Pancreas (tissue), 10 donors: ENCODE data around the gene SPATA13. TPM values are rescaled to one million over a fixed set of nuclear protein-coding genes. Genes with fewer than 3 reads are reported as not detected.

Experiments
- ATAC-seq, 4 donors: fragments of 200-7000 bp; cut with Tn5 transposase; one replicate each; pipeline versions ENCODE4 v1.8.0 to v1.9.1; 2020; ENCODE audit warnings: mild to moderate bottlenecking in 4 of 4, moderate library complexity in 4 of 4
- DNase-seq, 6 donors: peaks; one replicate each; pipeline ENCODE4 v3.0.0-alpha.2; 2020
- FAIRE-seq: peaks from 2 replicates; lab custom pipeline; 2012; peaks lifted over from hg19 to GRCh38; lab: Jason Lieb, UNC
- H3K27ac ChIP-seq, 4 donors: fragments of 200-600 bp; sonication (generic); 1 replicate in 3 of 4; 2 replicates in 1 of 4; pipeline versions ENCODE4 v1.5.0 to v1.8.0; 2020
- H3K27me3 ChIP-seq, 4 donors: fragments of 200-600 bp; one replicate each; pipeline ENCODE4 v1.8.0; 2021
- H3K36me3 ChIP-seq, 3 donors: fragments of 200-600 bp; sonication (generic) in 1 of 3; one replicate each; pipeline versions ENCODE4 v1.5.0 to v1.8.0; 2020 to 2021
- H3K4me1 ChIP-seq, 3 donors: fragments of 200-600 bp; one replicate each; pipeline ENCODE4 v1.8.0; 2021
- H3K4me3 ChIP-seq, 4 donors: fragments of 200-600 bp; sonication (generic) in 2 of 4; one replicate each; pipeline versions ENCODE4 v1.5.0 to v1.8.0; 2020 to 2021
- H3K9me3 ChIP-seq, 4 donors: fragments of 200-600 bp; one replicate each; pipeline ENCODE4 v1.8.0; 2021
- WGBS, 2 donors: extraction: QIAGEN DNeasy Blood & Tissue Kit; methylation state at CpG; one replicate each; pipeline ENCODE4 v1.1.7; 2013; 5-methylcytosine and 5-hydroxymethylcytosine counted together
- intact Hi-C, 3 donors: fragments of 100-400 bp; cut with DNase I; formaldehyde crosslinking; loops; one replicate each; pipeline versions ENCODE4 v1.11.1 to v1.14.2; 2022
- polyA plus RNA-seq, 2 donors: library from polyadenylated mRNA; stranded (reverse); fragments of 200-250 nt; gene quantifications; one replicate each; pipeline ENCODE4 v1.2.3, GENCODE V29; 2013
- total RNA-seq, 6 donors: library from RNA; stranded (reverse); fragmentation: NEBNext Ultra II Directional in 4 of 6; extraction: Animal tissue kit (Norgen Biotek cat#: 25700) in 4 of 6; gene quantifications; one replicate each; pipeline versions ENCODE4 v1.2.1 to v1.2.4, GENCODE V29; 2021 to 2023
- TF ChIP-seq, protein P1 (sequence below), 4 donors: fragments of 200-600 bp; sonication (generic) in 3 of 4; IDR thresholded peaks; one replicate each; pipeline versions ENCODE4 v1.5.0 to v1.8.0; 2021; ENCODE audit warnings: antibody characterized with exemption in 4 of 4
- donor health status: healthy with polysubstance abuse.
- donor health status: DM: no; HTN: no; CAD: no; lungs with moderate emphysema.
- donor health status: DM: no; HTN: no; CAD: no.
- donor health status: control.
- donor health status: control.
- donor health status: Bipolar disorder and iron deficiency.
- donor health status: DM: yes; HTN: yes; CAD: no.
- donor health status: DM: no; HTN: no; CAD: no.
- donor health status: DM: no; HTN: no; CAD: no.
- donor health status: DM: yes; HTN: yes; CAD: no.

SPATA13 gene
- total and polyA plus RNA-seq, 8 donors, result 38.1 to 71.2 (median 53.9) TPM

DNA sequence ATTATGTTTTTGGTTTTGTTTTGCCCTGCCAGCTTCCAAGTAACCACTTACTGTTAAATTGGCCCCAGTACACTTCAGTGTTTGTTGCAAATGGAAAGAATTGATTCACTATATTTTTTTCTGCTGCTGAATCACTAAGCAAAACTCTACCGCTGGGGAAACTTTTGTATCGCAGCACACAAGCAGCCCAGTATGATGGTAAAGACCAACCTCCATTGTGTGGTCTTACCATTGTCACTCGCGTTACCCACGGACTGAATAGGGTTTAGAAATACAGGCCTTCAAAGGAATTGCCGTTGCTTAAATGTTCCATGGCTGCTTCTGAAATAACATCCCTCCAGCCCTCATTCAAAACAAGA lies 7.9 kb downstream of the SPATA13 start:
- Histone ChIP-seq H3K27me3 (no peaks in the 10 kb centered on the region), H3K36me3 (peaks cover 0 to 23% (median 0%) of the 10 kb centered on the region in 3 donors), H3K4me3 (no peak overlapping the region), H3K27ac (peak overlapping the region; percentile 28 to 99 (median 59)), H3K4me1 (peaks cover 64 to 80% (median 67%) of the 10 kb centered on the region in 3 donors), H3K9me3 (no peaks in the 10 kb centered on the region)
- 18 to 21% methylated on average over 6 of the region's 6 CpGs for WGBS, 2 donors
- no peak for FAIRE-seq
- TF ChIP-seq, protein P1, sequence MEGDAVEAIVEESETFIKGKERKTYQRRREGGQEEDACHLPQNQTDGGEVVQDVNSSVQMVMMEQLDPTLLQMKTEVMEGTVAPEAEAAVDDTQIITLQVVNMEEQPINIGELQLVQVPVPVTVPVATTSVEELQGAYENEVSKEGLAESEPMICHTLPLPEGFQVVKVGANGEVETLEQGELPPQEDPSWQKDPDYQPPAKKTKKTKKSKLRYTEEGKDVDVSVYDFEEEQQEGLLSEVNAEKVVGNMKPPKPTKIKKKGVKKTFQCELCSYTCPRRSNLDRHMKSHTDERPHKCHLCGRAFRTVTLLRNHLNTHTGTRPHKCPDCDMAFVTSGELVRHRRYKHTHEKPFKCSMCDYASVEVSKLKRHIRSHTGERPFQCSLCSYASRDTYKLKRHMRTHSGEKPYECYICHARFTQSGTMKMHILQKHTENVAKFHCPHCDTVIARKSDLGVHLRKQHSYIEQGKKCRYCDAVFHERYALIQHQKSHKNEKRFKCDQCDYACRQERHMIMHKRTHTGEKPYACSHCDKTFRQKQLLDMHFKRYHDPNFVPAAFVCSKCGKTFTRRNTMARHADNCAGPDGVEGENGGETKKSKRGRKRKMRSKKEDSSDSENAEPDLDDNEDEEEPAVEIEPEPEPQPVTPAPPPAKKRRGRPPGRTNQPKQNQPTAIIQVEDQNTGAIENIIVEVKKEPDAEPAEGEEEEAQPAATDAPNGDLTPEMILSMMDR (IDR thresholded peaks at IDR 0.05), result no peak
- intact Hi-C loops, result loop anchor here (10.0 kb wide), 2 partner anchors 46 to 94 kb away; no protein-coding TSS in a partner anchor
- ATAC-seq, result peak in 2 of 4 donors; percentile 19 to 22
- no peak for DNase-seq

DNA sequence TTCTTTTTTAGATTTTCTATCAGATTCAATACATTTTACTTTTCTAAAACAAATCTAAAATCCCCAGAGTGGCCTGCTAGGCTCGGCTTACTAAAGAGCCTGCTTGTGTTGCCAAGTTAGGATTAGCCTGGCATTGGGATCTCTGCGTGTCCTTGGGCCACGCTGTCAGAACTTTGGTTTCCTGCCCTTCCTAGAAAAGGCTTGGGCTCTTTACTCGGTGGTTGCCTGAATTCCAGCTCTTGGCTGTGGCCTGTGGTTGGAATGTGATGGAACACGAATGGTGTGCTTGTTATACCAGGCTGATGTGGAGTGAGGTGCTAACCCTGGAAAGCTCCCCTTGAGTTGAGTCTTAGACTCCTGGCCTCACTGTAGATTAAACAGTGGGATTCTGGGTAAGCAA lies 8.5 kb downstream of the SPATA13 start:
- Histone ChIP-seq H3K27me3 (no peaks in the 10 kb centered on the region), H3K36me3 (peaks cover 0 to 23% (median 0%) of the 10 kb centered on the region in 3 donors), H3K4me3 (no peak overlapping the region), H3K9me3 (no peaks in the 10 kb centered on the region), H3K4me1 (peaks cover 64 to 79% (median 71%) of the 10 kb centered on the region in 3 donors), H3K27ac (peak overlapping the region; percentile 28 to 99 (median 59))
- intact Hi-C loops, result loop anchor here (10.0 kb wide), 2 partner anchors 46 to 94 kb away; no protein-coding TSS in a partner anchor
- FAIRE-seq, result no peak
- 12 to 19% methylated on average over 5 of the region's 5 CpGs for WGBS, 2 donors
- DNase-seq, result peak in 3 of 6 donors; percentile 73 to 74 (median 74)
- TF ChIP-seq, protein P1 (IDR thresholded peaks at IDR 0.05), result no peak
- ATAC-seq, result peak; percentile 60 to 82 (median 66)

DNA sequence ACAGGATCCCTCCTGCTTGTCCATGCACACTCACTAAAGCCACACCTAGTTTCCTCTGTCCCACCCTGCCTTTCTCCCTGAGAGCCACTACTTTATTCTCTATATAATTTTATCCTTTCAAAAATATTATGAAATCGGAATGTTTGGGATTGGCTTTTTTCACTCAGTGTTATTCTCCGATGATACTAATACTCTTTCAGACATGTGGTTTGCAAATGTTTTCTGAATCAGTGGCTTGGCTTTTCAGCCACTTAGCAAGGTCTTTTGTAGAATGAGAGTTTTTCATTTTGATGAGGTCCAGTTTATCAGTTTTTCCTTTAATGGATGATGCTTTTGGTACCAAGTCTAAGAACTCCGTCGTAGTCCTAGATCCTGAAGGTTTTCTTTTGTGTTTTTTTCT lies 11.6 kb downstream of the SPATA13 start:
- Histone ChIP-seq H3K4me3 (no peak overlapping the region), H3K9me3 (no peaks in the 10 kb centered on the region), H3K27me3 (no peaks in the 10 kb centered on the region), H3K36me3 (peaks cover 0 to under 1% (median 0%) of the 10 kb centered on the region in 3 donors), H3K4me1 (peaks cover 82 to 92% (median 90%) of the 10 kb centered on the region in 3 donors), H3K27ac (peak overlapping the region in 2 of 4 donors; percentile 80 to 99)
- 86 to 94% methylated on average over 4 of the region's 4 CpGs for WGBS, 2 donors
- intact Hi-C loops, result no loop called here
- DNase-seq (no peak), FAIRE-seq (no peak), ATAC-seq (no peak)
- TF ChIP-seq, protein P1 (IDR thresholded peaks at IDR 0.05), result no peak

DNA sequence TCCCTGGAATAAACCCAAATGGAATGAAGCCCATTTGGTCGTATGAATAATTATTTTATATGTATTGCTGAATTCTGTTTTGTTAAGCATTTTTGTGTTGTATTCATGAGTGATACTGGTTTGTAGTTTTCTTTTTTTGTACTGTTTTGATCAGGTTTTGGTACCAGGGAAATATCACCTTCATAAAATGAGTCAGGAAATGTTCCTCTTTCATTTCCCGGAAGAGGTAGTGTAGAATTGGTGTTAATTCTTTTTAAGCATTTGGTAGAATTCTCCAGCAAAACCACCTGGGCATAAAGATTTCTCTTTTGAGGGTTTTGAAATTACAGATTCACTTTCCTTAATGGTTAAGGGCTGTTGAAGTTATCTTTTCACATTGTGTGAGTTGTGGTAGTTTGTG lies 13.3 kb downstream of the SPATA13 start:
- H3K27me3 ChIP-seq, result no peaks in the 10 kb centered on the region
- no peak overlapping the region for H3K4me3 ChIP-seq
- no peaks in the 10 kb centered on the region for H3K9me3 ChIP-seq
- ATAC-seq (no peak), DNase-seq (no peak), FAIRE-seq (no peak)
- intact Hi-C loops, result no loop called here
- H3K27ac ChIP-seq, result peak overlapping the region in 3 of 4 donors; percentile 31 to 99 (median 95)
- peaks cover 75 to 91% (median 85%) of the 10 kb centered on the region in 3 donors for H3K4me1 ChIP-seq
- WGBS, 2 donors, result 20 to 21% methylated on average over 2 of the region's 2 CpGs
- H3K36me3 ChIP-seq, result no peaks in the 10 kb centered on the region
- TF ChIP-seq, protein P1 (IDR thresholded peaks at IDR 0.05), result no peak

DNA sequence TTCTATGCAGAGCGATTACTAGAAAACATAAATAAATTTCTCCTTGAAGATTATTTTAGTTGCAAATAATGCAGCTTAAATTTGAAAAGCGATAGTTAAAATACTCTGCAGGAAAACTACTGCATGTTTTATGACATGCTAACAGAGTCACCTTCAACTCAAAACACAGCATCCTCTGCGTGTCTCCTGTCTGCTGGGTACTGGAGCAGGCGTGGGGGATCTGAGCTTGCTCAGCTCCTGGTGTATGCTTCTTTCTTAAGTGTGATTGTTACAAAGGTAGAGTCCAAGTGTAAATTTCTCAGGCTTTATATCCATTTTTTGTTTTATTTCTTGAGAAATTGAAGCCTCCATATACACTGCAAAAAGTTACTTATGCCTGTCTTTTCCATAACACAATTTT lies 15.3 kb downstream of the SPATA13 start:
- FAIRE-seq (no peak), DNase-seq (no peak), ATAC-seq (peak in 3 of 4 donors; percentile 6 to 9 (median 6))
- TF ChIP-seq, protein P1 (IDR thresholded peaks at IDR 0.05), result no peak
- Histone ChIP-seq H3K4me3 (no peak overlapping the region), H3K4me1 (peaks cover 70 to 91% (median 85%) of the 10 kb centered on the region in 3 donors), H3K27me3 (no peaks in the 10 kb centered on the region), H3K9me3 (no peaks in the 10 kb centered on the region), H3K27ac (peak overlapping the region; percentile 56 to 99 (median 82)), H3K36me3 (no peaks in the 10 kb centered on the region)
- intact Hi-C loops, result no loop called here
- WGBS, 2 donors, result 44 to 52% methylated on average over 4 of the region's 4 CpGs
